Measurements from ENCODE around the gene ANKRD27. TPM values are rescaled to one million over a fixed set of nuclear protein-coding genes. Genes with fewer than 3 reads are reported as not detected.
"Not testable (repeated sequence)": the region's sequence is repeated elsewhere in the genome, so short reads cannot be mapped to it uniquely, and the experiment has no call there.

ANKRD27 gene
- total and polyA plus RNA-seq, 10 of the 15 experiments (the other 5 are each of a cell fraction or from before 2014, with no cell fraction given), result 2.8 to 49.9 (median 28.5) TPM

- TF ChIP-seq GATAD2B (conservative IDR thresholded peaks at IDR 0.05; ENCODE audit: low read depth), result no peak
Observed at GRCh38 chr19:32652894-32653598, 21.9 kb downstream of the ANKRD27 start (continued).

DNA sequence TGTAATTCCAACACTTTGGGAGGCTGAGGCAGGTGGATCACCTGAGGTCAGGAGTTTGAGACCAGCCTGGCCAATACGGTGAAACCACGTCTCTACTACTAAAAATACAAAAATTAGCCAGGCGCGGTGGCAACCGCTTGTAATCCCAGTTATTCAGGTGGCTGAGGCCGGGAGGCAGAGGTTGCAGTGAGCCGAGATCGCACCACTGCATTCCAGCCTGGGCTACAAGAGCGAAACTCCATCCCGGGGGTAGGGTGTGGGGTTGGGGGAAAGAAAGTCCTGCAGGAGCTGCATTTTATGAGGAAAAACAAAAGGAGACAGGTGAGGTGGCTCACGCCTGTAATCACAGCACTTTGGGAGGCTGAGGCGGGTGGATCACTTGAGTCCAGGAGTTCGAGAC is 22.6 kb downstream of the ANKRD27 start:
- H3K27me3 ChIP-seq (replicated peaks in 1 of 2; ENCODE audit: control insufficient read depth in 2 of 2, insufficient read depth in 2 of 2, low read length in 1 of 2); SMC1A ChIA-PET (ENCODE audit: uncharacterized antibody, unreplicated experiment); H3K4me3 ChIP-seq; H3K79me2 ChIP-seq (ENCODE audit: control insufficient read depth, insufficient read depth, low read length); RAD21 ChIA-PET (ENCODE audit: unreplicated experiment); H3K9me3 ChIP-seq (replicated peaks; ENCODE audit: control insufficient read depth, insufficient read depth, low read length); H3K4me2 ChIP-seq (ENCODE audit: control insufficient read depth, insufficient read depth); H4K20me1 ChIP-seq (ENCODE audit: control insufficient read depth, insufficient read depth); H3K27ac ChIP-seq (ENCODE audit: control insufficient read depth, insufficient read depth); POLR2A ChIA-PET; intact Hi-C loops (cut with micrococcal nuclease; ENCODE audit: unreplicated experiment); H3K9ac ChIP-seq (ENCODE audit: control insufficient read depth, insufficient read depth, low read length); in situ Hi-C loops (cut with MboI); ATAC-seq; DNase-seq (ENCODE audit: low read depth, low spot score); FAIRE-seq; CTCF ChIA-PET; H3K4me1 ChIP-seq (ENCODE audit: control insufficient read depth, insufficient read depth, low read length); H2AFZ ChIP-seq (ENCODE audit: control insufficient read depth, low read depth, low read length); BruUV-seq (replicated peaks): not testable (repeated sequence)
- H3K36me3 ChIP-seq (ENCODE audit: control insufficient read depth in 2 of 2, insufficient read depth in 2 of 2, low read length in 1 of 2), result peaks cover 17% of the 10 kb centered on the region in 2 experiments
- 92% methylated on average over 13 of the region's 13 CpGs for WGBS (ENCODE audit: insufficient coverage, insufficient replicate concordance, low lambda C conversion rate, missing lambda C conversion rate)

GRCh38 chr19:32651729-32652140 is 23.2 kb downstream of the ANKRD27 start:
- Histone ChIP-seq H4K20me1 (ENCODE audit: control insufficient read depth, insufficient read depth) (no peaks in the 10 kb centered on the region), H3K27ac (ENCODE audit: control insufficient read depth, insufficient read depth) (no peak overlapping the region), H3K4me3 (no peak overlapping the region), H3K27me3 (replicated peaks in 1 of 2; ENCODE audit: control insufficient read depth in 2 of 2, insufficient read depth in 2 of 2, low read length in 1 of 2) (no peaks in the 10 kb centered on the region), H3K9ac (ENCODE audit: control insufficient read depth, insufficient read depth, low read length) (no peak overlapping the region), H3K4me2 (ENCODE audit: control insufficient read depth, insufficient read depth) (no peak overlapping the region), H2AFZ (ENCODE audit: control insufficient read depth, low read depth, low read length) (no peak overlapping the region), H3K36me3 (ENCODE audit: control insufficient read depth in 2 of 2, insufficient read depth in 2 of 2, low read length in 1 of 2) (peaks cover 18 to 21% of the 10 kb centered on the region in 2 experiments), H3K9me3 (replicated peaks; ENCODE audit: control insufficient read depth, insufficient read depth, low read length) (no peaks in the 10 kb centered on the region), H3K4me1 (ENCODE audit: control insufficient read depth, insufficient read depth, low read length) (no peaks in the 10 kb centered on the region; the same call in 1 of the 2 replicates), H3K79me2 (ENCODE audit: control insufficient read depth, insufficient read depth, low read length) (no peaks in the 10 kb centered on the region)
- ATAC-seq (no peak), DNase-seq (ENCODE audit: low read depth, low spot score) (no peak), FAIRE-seq (no peak)
- BruUV-seq (replicated peaks), result no TSS peak
- in situ Hi-C loops (cut with MboI), result no loop called here
- POLR2A ChIA-PET, result no interaction called here
- CTCF ChIA-PET, result no interaction called here
- 80% methylated on average over 8 of the region's 8 CpGs for WGBS (ENCODE audit: insufficient coverage, insufficient replicate concordance, low lambda C conversion rate, missing lambda C conversion rate)
- intact Hi-C loops (cut with micrococcal nuclease; ENCODE audit: unreplicated experiment), result no loop called here
- RAD21 ChIA-PET (ENCODE audit: unreplicated experiment), result no interaction called here
- SMC1A ChIA-PET (ENCODE audit: uncharacterized antibody, unreplicated experiment), result no interaction called here
- TF ChIP-seq POLR2AphosphoS2 (IDR thresholded peaks at IDR 0.05; ENCODE audit: low read depth, low read length) (no peak), POLR2AphosphoS5 (IDR thresholded peaks at IDR 0.05; ENCODE audit: low read length) (no peak), MEF2B (IDR thresholded peaks at IDR 0.05; ENCODE audit: partially characterized antibody, poor library complexity, severe bottlenecking) (no peak), HSF1 (IDR thresholded peaks at IDR 0.05; ENCODE audit: low read depth, low read length) (no peak), E4F1 (IDR thresholded peaks at IDR 0.05; ENCODE audit: borderline replicate concordance, partially characterized antibody) (no peak), WRNIP1 (IDR thresholded peaks at IDR 0.05; ENCODE audit: borderline replicate concordance, low read depth, low read length) (no peak)

Measured in GM12878 (cell line).